ENCODE results near the gene ORC3.

The ORC3 gene

DNA sequence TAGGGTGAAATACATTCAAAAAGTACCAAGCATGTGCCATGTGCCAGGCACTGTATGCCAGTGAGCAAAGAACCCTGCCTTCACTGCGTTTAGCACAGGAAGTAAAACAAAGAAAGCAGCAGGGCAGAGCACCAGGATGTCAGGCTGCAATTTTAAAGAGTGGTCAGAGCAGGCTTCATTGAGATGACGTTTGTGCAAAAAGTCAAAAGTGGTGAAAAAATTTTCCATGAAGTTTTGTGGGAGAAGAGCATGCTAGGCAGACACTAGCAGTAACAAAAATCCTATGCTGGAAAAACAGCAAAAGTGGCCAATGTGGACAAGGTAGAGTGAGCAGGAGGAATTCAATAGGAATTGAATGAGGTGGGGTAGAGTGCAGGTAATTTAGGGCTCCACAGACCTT is 80.8 kb downstream of the ORC3 start:
- TF ChIP-seq, protein P1, sequence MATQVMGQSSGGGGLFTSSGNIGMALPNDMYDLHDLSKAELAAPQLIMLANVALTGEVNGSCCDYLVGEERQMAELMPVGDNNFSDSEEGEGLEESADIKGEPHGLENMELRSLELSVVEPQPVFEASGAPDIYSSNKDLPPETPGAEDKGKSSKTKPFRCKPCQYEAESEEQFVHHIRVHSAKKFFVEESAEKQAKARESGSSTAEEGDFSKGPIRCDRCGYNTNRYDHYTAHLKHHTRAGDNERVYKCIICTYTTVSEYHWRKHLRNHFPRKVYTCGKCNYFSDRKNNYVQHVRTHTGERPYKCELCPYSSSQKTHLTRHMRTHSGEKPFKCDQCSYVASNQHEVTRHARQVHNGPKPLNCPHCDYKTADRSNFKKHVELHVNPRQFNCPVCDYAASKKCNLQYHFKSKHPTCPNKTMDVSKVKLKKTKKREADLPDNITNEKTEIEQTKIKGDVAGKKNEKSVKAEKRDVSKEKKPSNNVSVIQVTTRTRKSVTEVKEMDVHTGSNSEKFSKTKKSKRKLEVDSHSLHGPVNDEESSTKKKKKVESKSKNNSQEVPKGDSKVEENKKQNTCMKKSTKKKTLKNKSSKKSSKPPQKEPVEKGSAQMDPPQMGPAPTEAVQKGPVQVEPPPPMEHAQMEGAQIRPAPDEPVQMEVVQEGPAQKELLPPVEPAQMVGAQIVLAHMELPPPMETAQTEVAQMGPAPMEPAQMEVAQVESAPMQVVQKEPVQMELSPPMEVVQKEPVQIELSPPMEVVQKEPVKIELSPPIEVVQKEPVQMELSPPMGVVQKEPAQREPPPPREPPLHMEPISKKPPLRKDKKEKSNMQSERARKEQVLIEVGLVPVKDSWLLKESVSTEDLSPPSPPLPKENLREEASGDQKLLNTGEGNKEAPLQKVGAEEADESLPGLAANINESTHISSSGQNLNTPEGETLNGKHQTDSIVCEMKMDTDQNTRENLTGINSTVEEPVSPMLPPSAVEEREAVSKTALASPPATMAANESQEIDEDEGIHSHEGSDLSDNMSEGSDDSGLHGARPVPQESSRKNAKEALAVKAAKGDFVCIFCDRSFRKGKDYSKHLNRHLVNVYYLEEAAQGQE (IDR thresholded peaks at IDR 0.05; ENCODE audit: insufficient read depth in 1 of 2, low read depth in 2 of 2, low read length in 2 of 2), result no peak
- TF ChIP-seq TAF1 (IDR thresholded peaks at IDR 0.05; ENCODE audit: borderline replicate concordance, insufficient read depth, low read length), result no peak
- TF ChIP-seq FOXP2 (optimal IDR thresholded peaks at IDR 0.05; ENCODE audit: borderline replicate concordance, extremely low read depth, extremely low read length, insufficient read depth), result no peak
- no peak for TF ChIP-seq POLR2AphosphoS5 (IDR thresholded peaks at IDR 0.05; ENCODE audit: low read depth, low read length)
- no peak for TF ChIP-seq SIN3A (IDR thresholded peaks at IDR 0.05; ENCODE audit: borderline replicate concordance, insufficient read depth, low read length)

DNA sequence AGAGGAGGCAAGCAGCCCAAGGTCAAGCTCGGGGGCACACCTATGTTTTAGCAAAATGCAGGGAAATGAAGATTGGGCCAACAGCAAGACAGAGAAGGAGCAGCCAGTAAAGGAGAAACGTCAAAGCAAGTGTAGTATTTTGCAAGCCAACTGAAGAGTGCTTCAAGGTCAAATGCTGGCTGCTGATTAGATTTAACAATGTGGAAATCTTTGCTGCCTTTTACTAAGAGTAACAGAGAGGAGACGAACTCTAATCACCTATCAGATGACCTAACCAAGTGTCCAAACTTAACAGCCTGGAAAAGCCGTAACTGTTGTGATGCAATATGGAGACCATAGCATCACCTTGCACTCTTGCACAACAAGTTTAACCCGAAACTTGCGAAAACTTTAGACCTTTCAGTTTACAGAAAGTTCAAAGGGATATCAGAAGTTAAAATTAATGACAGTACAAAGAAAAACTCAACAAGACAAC is 81.7 kb downstream of the ORC3 start:
- TF ChIP-seq, protein P1 (IDR thresholded peaks at IDR 0.05; ENCODE audit: insufficient read depth in 1 of 2, low read depth in 2 of 2, low read length in 2 of 2), result no peak
- TF ChIP-seq TAF1 (IDR thresholded peaks at IDR 0.05; ENCODE audit: borderline replicate concordance, insufficient read depth, low read length) (no peak), POLR2AphosphoS5 (IDR thresholded peaks at IDR 0.05; ENCODE audit: low read depth, low read length) (no peak), SIN3A (IDR thresholded peaks at IDR 0.05; ENCODE audit: borderline replicate concordance, insufficient read depth, low read length) (no peak), FOXP2 (optimal IDR thresholded peaks at IDR 0.05; ENCODE audit: borderline replicate concordance, extremely low read depth, extremely low read length, insufficient read depth) (no peak)

DNA sequence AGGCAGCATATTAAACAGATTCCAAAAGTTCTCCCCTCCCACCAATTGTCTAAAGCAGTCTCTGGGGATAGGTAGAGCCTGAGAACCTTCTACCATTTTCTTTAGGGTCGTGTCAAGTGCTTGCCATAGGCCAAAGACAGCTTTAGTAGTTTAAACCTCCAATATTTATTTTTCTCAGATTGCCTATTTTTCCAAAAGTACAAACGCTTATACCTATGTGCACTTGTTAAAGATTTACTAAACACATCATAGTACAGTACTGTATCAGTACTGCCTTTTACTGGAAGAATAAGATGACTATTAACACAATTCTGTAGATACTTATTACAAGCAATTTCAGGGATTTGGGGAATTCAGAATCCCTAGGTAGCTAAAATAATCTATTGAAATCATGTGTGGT is 82.7 kb downstream of the ORC3 start:
- peak; percentile 50; the same call in 1 of the 2 replicates for TF ChIP-seq POLR2AphosphoS5 (IDR thresholded peaks at IDR 0.05; ENCODE audit: low read depth, low read length)
- TF ChIP-seq FOXP2 (optimal IDR thresholded peaks at IDR 0.05; ENCODE audit: borderline replicate concordance, extremely low read depth, extremely low read length, insufficient read depth), result no peak

DNA sequence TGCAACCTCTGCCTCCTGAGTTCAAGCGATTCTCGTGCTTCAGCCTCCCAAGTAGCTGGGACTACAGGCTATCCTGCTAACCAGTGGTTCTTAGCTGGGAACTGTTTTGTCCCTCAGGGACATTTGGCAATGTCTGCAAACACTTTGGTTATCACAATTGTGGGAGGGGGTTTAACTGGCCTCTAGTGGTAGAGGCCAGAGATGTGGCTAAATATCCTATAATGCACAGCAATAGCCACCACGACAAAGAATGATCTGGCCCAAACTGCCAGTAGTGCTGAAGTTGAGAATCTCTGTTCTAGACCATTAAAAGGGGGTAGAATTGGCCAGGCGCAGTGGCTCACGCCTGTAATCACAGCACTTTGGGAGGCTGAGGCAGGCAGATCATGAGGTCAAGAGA is 83.3 kb downstream of the ORC3 start:
- no peak for TF ChIP-seq SIN3A (IDR thresholded peaks at IDR 0.05; ENCODE audit: borderline replicate concordance, insufficient read depth, low read length)
- no peak for TF ChIP-seq TAF1 (IDR thresholded peaks at IDR 0.05; ENCODE audit: borderline replicate concordance, insufficient read depth, low read length)
- TF ChIP-seq, protein P1 (IDR thresholded peaks at IDR 0.05; ENCODE audit: insufficient read depth in 1 of 2, low read depth in 2 of 2, low read length in 2 of 2), result no peak
- no peak for TF ChIP-seq FOXP2 (optimal IDR thresholded peaks at IDR 0.05; ENCODE audit: borderline replicate concordance, extremely low read depth, extremely low read length, insufficient read depth)
- TF ChIP-seq POLR2AphosphoS5 (IDR thresholded peaks at IDR 0.05; ENCODE audit: low read depth, low read length), result no peak

DNA sequence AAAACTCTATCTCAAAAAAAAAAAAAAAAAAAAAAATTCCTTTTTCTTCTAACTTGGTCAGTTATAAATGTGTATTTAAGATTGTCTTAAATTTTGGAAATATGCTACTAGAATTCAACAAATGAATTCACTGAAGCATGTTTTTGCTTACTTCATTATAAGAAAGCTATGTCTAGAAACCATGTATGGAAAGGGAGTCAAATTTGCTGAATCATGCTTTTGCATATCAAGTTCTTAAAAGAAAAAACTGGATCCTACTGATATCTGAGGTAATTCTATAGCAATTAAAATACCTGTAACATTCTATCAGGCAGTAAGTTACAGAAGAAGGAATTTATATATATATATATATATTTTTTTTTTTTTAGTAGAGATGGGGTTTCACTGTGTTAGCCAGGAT is 84.4 kb downstream of the ORC3 start:
- TF ChIP-seq POLR2AphosphoS5 (IDR thresholded peaks at IDR 0.05; ENCODE audit: low read depth, low read length) (no peak), FOXP2 (optimal IDR thresholded peaks at IDR 0.05; ENCODE audit: borderline replicate concordance, extremely low read depth, extremely low read length, insufficient read depth) (no peak), SIN3A (IDR thresholded peaks at IDR 0.05; ENCODE audit: borderline replicate concordance, insufficient read depth, low read length) (no peak), TAF1 (IDR thresholded peaks at IDR 0.05; ENCODE audit: borderline replicate concordance, insufficient read depth, low read length) (no peak)
- TF ChIP-seq, protein P1 (IDR thresholded peaks at IDR 0.05; ENCODE audit: insufficient read depth in 1 of 2, low read depth in 2 of 2, low read length in 2 of 2), result no peak
